Neural crest cell (in vitro differentiated cells): ENCODE measurements around the gene PDE5A. TPM values are rescaled to one million over a fixed set of nuclear protein-coding genes. Genes with fewer than 3 reads are reported as not detected.

Experiments used
- DNase-seq: peaks from one replicate; pipeline ENCODE4 v3.0.0; 2021; ENCODE audit warnings: low read depth, mixed read lengths, low spot score
- H3K27ac Mint-ChIP-seq: one replicate; pipeline ENCODE4 v1.8.0; 2021; ENCODE audit warnings: mild to moderate bottlenecking, mixed read lengths; ENCODE audit not compliant: unreplicated experiment
- H3K27me3 Mint-ChIP-seq: 2 replicates; pipeline ENCODE4 v1.8.0; 2021; ENCODE audit warnings: low read depth, mild to moderate bottlenecking, mixed read lengths
- H3K36me3 Mint-ChIP-seq: 2 replicates; pipeline ENCODE4 v1.8.0; 2021; ENCODE audit warnings: low read depth, mild to moderate bottlenecking, mixed read lengths
- H3K4me1 Mint-ChIP-seq: 2 replicates; pipeline ENCODE4 v1.8.0; 2021; ENCODE audit warnings: mixed read lengths
- H3K4me3 Mint-ChIP-seq: one replicate; pipeline ENCODE4 v1.8.0; 2021; ENCODE audit warnings: mild to moderate bottlenecking, mixed read lengths
- H3K9me3 Mint-ChIP-seq: 2 replicates; pipeline ENCODE4 v1.8.0; 2021; ENCODE audit warnings: mixed read lengths
- total RNA-seq: library from RNA; stranded (reverse); gene quantifications from 2 replicates; pipeline ENCODE4 v1.2.1, GENCODE V29; 2021
- TF ChIP-seq, protein P1 (sequence below): fragments of 200-600 bp; sonication (generic); conservative IDR thresholded peaks from 2 replicates; pipeline ENCODE4 v1.5.0; 2021; ENCODE audit warnings: antibody characterized with exemption, mild to moderate bottlenecking

PDE5A gene
- total RNA-seq, 1 donor from 2014 or later, result 13.9 TPM

GRCh38 chr4:119564106-119564505 lies 64.5 kb downstream of the PDE5A start:
- no peak overlapping the region for H3K4me3 Mint-ChIP-seq
- TF ChIP-seq, protein P1, sequence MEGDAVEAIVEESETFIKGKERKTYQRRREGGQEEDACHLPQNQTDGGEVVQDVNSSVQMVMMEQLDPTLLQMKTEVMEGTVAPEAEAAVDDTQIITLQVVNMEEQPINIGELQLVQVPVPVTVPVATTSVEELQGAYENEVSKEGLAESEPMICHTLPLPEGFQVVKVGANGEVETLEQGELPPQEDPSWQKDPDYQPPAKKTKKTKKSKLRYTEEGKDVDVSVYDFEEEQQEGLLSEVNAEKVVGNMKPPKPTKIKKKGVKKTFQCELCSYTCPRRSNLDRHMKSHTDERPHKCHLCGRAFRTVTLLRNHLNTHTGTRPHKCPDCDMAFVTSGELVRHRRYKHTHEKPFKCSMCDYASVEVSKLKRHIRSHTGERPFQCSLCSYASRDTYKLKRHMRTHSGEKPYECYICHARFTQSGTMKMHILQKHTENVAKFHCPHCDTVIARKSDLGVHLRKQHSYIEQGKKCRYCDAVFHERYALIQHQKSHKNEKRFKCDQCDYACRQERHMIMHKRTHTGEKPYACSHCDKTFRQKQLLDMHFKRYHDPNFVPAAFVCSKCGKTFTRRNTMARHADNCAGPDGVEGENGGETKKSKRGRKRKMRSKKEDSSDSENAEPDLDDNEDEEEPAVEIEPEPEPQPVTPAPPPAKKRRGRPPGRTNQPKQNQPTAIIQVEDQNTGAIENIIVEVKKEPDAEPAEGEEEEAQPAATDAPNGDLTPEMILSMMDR, result no peak

GRCh38 chr4:119559044-119559647 lies 69.5 kb downstream of the PDE5A start:
- Mint-ChIP-seq H3K27me3 (no peaks in the 10 kb centered on the region), H3K4me1 (no peaks in the 10 kb centered on the region), H3K27ac (no peak overlapping the region), H3K9me3 (peaks cover 5% of the 10 kb centered on the region), H3K4me3 (no peak overlapping the region), H3K36me3 (peaks cover 12% of the 10 kb centered on the region)
- no peak for DNase-seq
- TF ChIP-seq, protein P1, result peak; percentile 74

More at GRCh38 chr4:119564106-119564505, 64.5 kb downstream of the PDE5A start:
- DNase-seq, result no peak
- Mint-ChIP-seq H3K27ac (no peak overlapping the region), H3K4me1 (no peaks in the 10 kb centered on the region), H3K9me3 (peaks cover 20% of the 10 kb centered on the region), H3K27me3 (no peaks in the 10 kb centered on the region), H3K36me3 (peaks cover 25% of the 10 kb centered on the region)

DNA sequence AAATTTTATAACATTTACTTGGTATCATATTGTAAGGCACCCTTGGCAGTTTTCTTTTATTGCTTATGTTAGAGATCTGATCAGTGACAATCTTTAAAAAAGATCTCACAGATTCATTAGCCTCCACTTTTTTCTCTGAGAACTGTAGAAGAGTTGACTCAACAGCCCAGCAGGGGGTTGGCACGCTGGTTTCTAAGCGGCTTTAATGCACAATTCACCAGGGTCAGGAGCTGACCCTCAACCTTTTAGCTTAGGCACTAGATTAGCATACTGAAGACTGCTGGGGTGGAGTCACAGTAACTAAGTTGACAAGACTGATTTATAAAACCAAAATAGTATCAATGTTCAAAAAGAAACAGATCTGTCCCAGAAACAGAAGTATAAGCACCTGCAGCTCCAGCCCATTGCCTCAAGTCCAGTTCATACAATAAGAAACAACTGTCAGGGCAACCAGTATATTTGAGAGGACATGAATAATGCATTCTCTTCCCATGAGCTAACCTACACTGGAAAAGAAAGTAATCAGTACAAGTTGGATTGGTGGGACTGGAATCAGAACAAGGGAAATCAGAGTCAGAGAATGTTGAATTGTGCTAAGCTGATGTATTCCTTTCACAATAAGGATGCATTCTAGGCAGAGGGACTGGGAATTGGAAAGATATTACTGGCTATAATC lies 77.6 kb downstream of the PDE5A start:
- Mint-ChIP-seq H3K4me3 (peak overlapping the region; percentile 4), H3K27ac (no peak overlapping the region)

DNA sequence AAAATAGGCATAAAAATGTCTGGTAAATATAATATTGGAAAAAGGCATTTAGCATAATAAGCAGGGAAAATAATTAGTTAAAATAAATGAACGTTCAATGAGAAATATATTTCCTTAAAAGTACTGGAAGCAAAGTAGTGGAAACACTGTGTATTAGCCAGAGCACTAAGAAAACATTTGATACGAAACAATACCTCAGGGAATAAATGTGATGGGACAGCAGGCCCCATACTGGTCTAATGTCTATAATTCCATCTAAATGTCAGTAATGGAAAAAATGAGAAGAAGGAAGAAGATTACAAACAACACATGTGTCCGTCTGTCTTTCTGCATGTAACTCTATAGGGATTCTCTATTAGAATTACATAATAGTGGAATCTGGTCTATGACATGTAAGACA lies 79.0 kb downstream of the PDE5A start:
- no peaks in the 10 kb centered on the region for H3K9me3 Mint-ChIP-seq
- H3K27me3 Mint-ChIP-seq, result no peaks in the 10 kb centered on the region
- no peak overlapping the region for H3K4me3 Mint-ChIP-seq
- TF ChIP-seq, protein P1, result no peak
- peak overlapping the region; percentile 80 for H3K27ac Mint-ChIP-seq
- H3K4me1 Mint-ChIP-seq, result peaks cover 24% of the 10 kb centered on the region
- no peak for DNase-seq
- peaks cover 4% of the 10 kb centered on the region for H3K36me3 Mint-ChIP-seq

More for the DNA sequence above, 77.6 kb downstream of the PDE5A start:
- Mint-ChIP-seq H3K36me3 (peaks cover 4% of the 10 kb centered on the region), H3K4me1 (peaks cover 24% of the 10 kb centered on the region), H3K27me3 (no peaks in the 10 kb centered on the region), H3K9me3 (no peaks in the 10 kb centered on the region)
- TF ChIP-seq, protein P1, result no peak
- DNase-seq, result peak; percentile 39

GRCh38 chr4:119543779-119544178 lies 84.8 kb downstream of the PDE5A start:
- DNase-seq, result no peak
- TF ChIP-seq, protein P1, result no peak
- no peaks in the 10 kb centered on the region for H3K27me3 Mint-ChIP-seq
- H3K27ac Mint-ChIP-seq, result no peak overlapping the region
- no peaks in the 10 kb centered on the region for H3K9me3 Mint-ChIP-seq
- H3K4me1 Mint-ChIP-seq, result peaks cover 7% of the 10 kb centered on the region
- peaks cover 14% of the 10 kb centered on the region for H3K36me3 Mint-ChIP-seq
- H3K4me3 Mint-ChIP-seq, result no peak overlapping the region
